Spinal cord (tissue), 10 donors: Measurements from ENCODE around the gene TARBP1. TPM values are rescaled to one million over a fixed set of nuclear protein-coding genes. Genes with fewer than 3 reads are reported as not detected.
"Not testable (repeated sequence)": the region's sequence is repeated elsewhere in the genome, so short reads cannot be mapped to it uniquely, and the experiment has no call there.

Experiments
- DNase-seq, 6 donors: peaks; one replicate each; pipeline versions ENCODE4 v3.0.0 to v3.0.0-alpha.2; 2013 to 2015; ENCODE audit warnings: low spot score in 6 of 6, low read depth in 4 of 6
- H3K27ac ChIP-seq: one replicate; pipeline ENCODE4 v1.5.1; 2013; ENCODE audit warnings: low read depth, low read length, control low read depth
- H3K27me3 ChIP-seq: one replicate; pipeline ENCODE4 v1.6.1; 2013; ENCODE audit warnings: low read length; ENCODE audit not compliant: control insufficient read depth, insufficient read depth
- H3K36me3 ChIP-seq: one replicate; pipeline ENCODE4 v1.6.1; 2013; ENCODE audit warnings: low read length; ENCODE audit not compliant: control insufficient read depth, insufficient read depth
- H3K4me1 ChIP-seq: one replicate; pipeline ENCODE4 v1.6.1; 2013; ENCODE audit warnings: low read length; ENCODE audit not compliant: control insufficient read depth, insufficient read depth
- H3K4me3 ChIP-seq: one replicate; pipeline ENCODE4 v1.5.1; 2013; ENCODE audit warnings: low read depth, low read length, control low read depth
- H3K9me3 ChIP-seq: one replicate; pipeline ENCODE4 v1.6.1; 2013; ENCODE audit warnings: low read length; ENCODE audit not compliant: control insufficient read depth, insufficient read depth
- WGBS: methylation state at CpG from one replicate; pipeline ENCODE4 v1.1.5; 2013; ENCODE audit warnings: missing lambda C conversion rate; ENCODE audit not compliant: insufficient coverage; 5-methylcytosine and 5-hydroxymethylcytosine counted together
- polyA plus RNA-seq, 2 donors: library from polyadenylated mRNA; unstranded; fragments of 120-200 nt; gene quantifications; one replicate each; pipeline ENCODE4 v1.2.1, GENCODE V29; 2013; ENCODE audit not compliant: insufficient read length in 2 of 2
- total RNA-seq, 2 donors: library from RNA; depleted of rRNA in 1 of 2; stranded (reverse); fragments of 120-200 nt in 1 of 2; fragments of >200 nt in 1 of 2; gene quantifications; one replicate each; pipeline versions ENCODE4 v1.2.3 to v1.2.4, GENCODE V29; 2013 to 2014
- donor health status: healthy.

TARBP1 gene
- total and polyA plus RNA-seq, 4 donors: 51.8 to 127 (median 73.6) TPM

DNA sequence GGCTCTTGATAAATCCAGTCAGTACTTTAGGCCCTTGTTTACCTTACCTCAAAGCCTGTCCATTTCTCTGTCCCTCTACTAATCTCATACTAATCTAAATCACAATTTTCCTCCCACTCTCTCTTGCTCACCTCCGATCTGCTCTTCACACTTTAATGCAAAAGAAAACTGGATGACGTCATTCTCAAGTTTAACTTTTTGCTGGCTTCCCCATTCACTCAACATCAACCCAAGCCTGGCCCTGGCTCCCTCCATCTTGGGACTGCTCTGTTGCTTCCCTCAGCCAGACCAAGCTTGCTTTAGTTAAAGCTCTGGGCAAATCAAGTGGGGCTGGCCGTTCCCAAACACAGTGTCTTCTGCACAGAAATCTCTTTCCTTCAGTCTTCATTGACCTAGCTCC lies 76.0 kb downstream of the TARBP1 start:
- H3K27me3 ChIP-seq: no peaks in the 10 kb centered on the region
- WGBS: 94% methylated on average over 3 of the region's 3 CpGs
- no peak overlapping the region for H3K27ac ChIP-seq
- DNase-seq: no peak
- peaks cover 4% of the 10 kb centered on the region for H3K36me3 ChIP-seq
- H3K9me3 ChIP-seq: no peaks in the 10 kb centered on the region
- no peaks in the 10 kb centered on the region for H3K4me1 ChIP-seq
- H3K4me3 ChIP-seq: no peak overlapping the region

DNA sequence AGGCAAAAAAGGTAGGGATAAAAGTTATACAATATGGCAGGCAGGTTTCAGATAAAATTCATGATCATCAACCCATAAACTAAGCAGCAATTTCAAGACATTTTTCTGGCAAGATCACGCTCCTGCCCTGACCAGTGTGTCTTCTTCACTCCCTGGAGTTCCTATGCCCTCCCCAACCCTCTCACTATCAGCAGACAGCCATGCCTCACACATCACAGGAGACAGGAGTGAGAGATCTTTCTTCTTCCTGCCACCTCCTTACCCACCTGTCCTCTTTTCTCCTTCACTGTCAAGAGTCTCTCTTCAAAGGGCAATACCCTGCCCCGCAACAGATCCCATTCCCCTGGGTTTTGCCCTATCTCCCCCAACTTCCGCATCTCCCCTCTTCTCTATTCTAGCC lies 77.3 kb downstream of the TARBP1 start:
- Histone ChIP-seq H3K4me1 (no peaks in the 10 kb centered on the region), H3K27me3 (no peaks in the 10 kb centered on the region), H3K27ac (no peak overlapping the region), H3K9me3 (no peaks in the 10 kb centered on the region), H3K36me3 (peaks cover 4% of the 10 kb centered on the region), H3K4me3 (no peak overlapping the region)
- DNase-seq: no peak
- WGBS: 92% methylated on average over 2 of the region's 3 CpGs

DNA sequence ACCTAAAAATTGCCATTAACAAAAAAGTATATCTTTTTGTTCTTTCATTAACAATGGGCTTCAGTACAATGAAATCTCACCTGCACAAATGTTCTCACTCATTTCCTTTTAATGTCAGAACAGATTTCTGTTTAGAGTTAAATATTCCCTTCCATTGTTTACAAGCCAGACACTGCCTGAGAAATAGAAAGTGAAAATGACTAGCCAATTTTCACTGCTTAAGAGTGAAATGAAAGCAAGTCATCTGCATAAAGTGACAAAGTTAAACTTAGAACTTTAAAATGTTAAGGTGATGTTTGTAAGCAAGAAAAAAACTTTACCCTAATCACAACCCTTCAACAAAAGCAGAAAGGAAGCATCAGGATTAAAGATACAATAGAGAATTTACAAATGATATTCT lies 78.2 kb downstream of the TARBP1 start:
- no peak overlapping the region for H3K27ac ChIP-seq
- no peaks in the 10 kb centered on the region for H3K9me3 ChIP-seq
- H3K4me3 ChIP-seq: no peak overlapping the region
- H3K36me3 ChIP-seq: peaks cover 3% of the 10 kb centered on the region
- H3K4me1 ChIP-seq: no peaks in the 10 kb centered on the region
- no peak for DNase-seq
- no peaks in the 10 kb centered on the region for H3K27me3 ChIP-seq

DNA sequence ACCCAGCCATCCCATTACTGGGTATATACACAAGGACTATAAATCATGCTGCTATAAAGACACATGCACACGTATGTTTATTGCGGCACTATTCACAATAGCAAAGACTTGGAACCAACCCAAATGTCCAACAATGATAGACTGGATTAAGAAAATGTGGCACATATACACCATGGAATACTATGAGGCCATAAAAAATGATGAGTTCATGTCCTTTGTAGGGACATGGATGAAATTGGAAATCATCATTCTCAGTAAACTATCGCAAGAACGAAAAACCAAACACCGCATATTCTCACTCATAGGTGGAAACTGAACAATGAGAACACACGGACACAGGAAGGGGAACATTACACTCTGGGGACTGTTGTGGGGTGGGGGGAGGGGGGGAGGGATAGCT lies 79.5 kb downstream of the TARBP1 start:
- WGBS: no CpG with 5 or more reads among the region's 6 CpGs
- DNase-seq, H3K27ac ChIP-seq: not testable (repeated sequence)

DNA sequence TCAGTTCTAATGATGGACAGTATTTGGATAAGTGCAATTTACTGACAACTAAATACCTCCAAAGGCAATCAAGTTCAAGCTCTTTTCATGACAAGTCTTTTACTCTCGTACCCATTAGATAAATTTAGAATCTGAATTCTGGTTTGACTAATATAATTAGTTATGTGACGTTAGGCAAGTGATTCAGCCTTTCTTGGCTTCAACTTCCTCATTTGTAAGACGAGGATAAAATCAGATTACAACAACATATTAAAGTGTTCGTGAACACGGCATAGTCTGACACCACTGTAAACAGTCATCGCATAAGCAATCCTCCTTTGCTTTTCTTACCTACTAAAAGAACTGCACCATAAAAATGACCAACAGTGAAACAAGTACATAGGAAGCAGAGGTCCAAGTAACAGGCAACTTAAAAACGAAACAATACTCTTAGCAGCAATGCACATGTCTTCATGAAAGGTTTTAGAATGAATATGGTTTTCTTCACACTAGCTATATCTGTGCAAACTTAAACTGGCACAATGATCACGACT lies 80.1 kb downstream of the TARBP1 start:
- H3K27ac ChIP-seq: no peak overlapping the region
- no peaks in the 10 kb centered on the region for H3K27me3 ChIP-seq
- H3K4me3 ChIP-seq: no peak overlapping the region
- no peak for DNase-seq
- no peaks in the 10 kb centered on the region for H3K36me3 ChIP-seq
- WGBS: 91% methylated on average over 4 of the region's 8 CpGs
- H3K9me3 ChIP-seq: no peaks in the 10 kb centered on the region
- H3K4me1 ChIP-seq: no peaks in the 10 kb centered on the region

More for the DNA sequence above, 79.5 kb downstream of the TARBP1 start:
- H3K27me3 ChIP-seq, H3K4me3 ChIP-seq, H3K4me1 ChIP-seq, H3K36me3 ChIP-seq, H3K9me3 ChIP-seq: not testable (repeated sequence)

DNA sequence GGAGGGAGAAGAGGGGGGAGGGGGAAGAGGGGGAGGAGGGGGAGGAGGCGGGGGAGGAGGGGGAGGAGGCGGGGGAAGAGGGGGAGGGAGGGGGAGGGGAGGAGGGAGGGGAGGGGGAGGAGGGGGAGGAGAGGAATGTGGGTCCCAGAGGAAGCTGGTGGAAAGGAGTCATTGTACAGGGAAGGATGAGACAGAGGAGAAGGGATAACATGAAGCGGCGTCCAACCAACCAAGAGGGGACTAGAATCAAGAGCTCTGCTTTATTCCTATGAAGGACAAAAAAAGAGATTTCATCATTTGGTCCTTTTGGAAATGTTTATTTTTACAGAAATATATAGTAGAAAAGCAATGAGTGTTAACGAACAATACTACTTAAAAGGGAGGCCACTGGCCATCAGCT lies 81.2 kb downstream of the TARBP1 start:
- Histone ChIP-seq H3K4me1 (no peaks in the 10 kb centered on the region), H3K9me3 (no peaks in the 10 kb centered on the region), H3K27me3 (no peaks in the 10 kb centered on the region), H3K27ac (no peak overlapping the region), H3K4me3 (no peak overlapping the region), H3K36me3 (peaks cover 2% of the 10 kb centered on the region)
- WGBS: 100% methylated on average over 2 of the region's 5 CpGs
- no peak for DNase-seq

DNA sequence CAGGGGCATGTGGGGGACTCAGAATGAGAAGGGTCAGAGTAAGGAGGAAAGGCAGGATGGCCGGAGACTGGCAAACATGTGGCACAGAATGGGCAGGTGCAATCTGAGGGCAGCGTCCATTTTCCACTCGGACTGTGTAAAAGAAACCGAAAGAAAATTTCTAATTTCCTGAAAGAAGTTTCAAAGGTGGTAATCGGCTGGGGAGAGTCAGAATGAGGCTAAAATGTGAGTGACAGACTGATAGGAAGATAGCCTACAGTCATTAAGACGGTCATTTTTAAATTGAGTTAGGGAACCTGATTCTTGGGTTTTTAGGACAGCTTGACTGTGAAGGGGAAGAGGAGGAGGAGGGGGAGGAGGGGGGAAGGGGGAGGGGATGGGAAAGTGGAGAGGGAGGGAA lies 82.1 kb downstream of the TARBP1 start:
- 94% methylated on average over 6 of the region's 6 CpGs for WGBS
- Histone ChIP-seq H3K27me3 (no peaks in the 10 kb centered on the region), H3K4me3 (no peak overlapping the region), H3K36me3 (peaks cover 9% of the 10 kb centered on the region), H3K9me3 (no peaks in the 10 kb centered on the region), H3K27ac (no peak overlapping the region), H3K4me1 (no peaks in the 10 kb centered on the region)
- no peak for DNase-seq

DNA sequence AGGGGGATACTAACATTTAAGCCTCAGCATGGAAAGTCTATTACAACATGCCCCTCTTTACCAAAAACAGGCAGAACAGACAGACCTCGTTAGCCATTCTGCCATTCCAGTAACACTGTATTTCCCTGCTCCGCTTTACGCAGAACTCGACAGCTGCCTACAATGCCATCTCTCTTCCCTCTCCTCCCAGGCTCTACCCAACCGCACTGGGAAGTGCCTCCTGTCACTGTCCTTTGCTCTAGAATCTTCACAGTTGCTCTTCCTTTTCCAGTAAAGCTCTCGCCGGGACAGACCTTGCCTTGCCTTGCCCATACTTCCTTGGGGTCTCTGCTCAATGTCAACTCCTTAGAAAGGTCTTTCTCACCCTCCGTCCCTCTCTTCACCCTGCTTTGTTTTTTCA lies 82.9 kb downstream of the TARBP1 start:
- no peaks in the 10 kb centered on the region for H3K27me3 ChIP-seq
- H3K4me3 ChIP-seq: no peak overlapping the region
- H3K4me1 ChIP-seq: no peaks in the 10 kb centered on the region
- 87% methylated on average over 7 of the region's 8 CpGs for WGBS
- no peak for DNase-seq
- no peaks in the 10 kb centered on the region for H3K9me3 ChIP-seq
- no peak overlapping the region for H3K27ac ChIP-seq
- H3K36me3 ChIP-seq: peaks cover 10% of the 10 kb centered on the region

DNA sequence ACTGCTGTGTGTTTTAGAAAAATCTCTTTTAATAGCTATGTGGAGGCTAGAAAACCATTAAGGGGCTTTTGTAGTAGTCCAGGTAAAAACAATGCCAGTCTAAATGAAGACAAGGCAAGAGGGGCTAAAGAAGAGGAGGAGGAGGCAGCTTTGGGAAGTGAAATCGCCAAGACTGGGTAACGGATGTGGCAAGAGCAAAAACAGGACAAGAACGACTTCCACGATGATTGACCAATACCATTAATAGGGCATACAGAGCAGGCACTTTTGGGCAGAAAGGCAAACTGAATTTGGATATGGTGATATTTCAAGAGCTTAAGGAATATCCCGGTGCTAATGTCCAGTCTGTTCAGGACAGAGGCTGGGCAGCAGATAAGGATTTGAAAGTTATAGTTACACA lies 83.7 kb downstream of the TARBP1 start:
- no peak overlapping the region for H3K4me3 ChIP-seq
- no peak overlapping the region for H3K27ac ChIP-seq
- H3K36me3 ChIP-seq: peaks cover 15% of the 10 kb centered on the region
- 98% methylated on average over 5 of the region's 5 CpGs for WGBS
- H3K27me3 ChIP-seq: no peaks in the 10 kb centered on the region
- no peak for DNase-seq
- no peaks in the 10 kb centered on the region for H3K9me3 ChIP-seq
- H3K4me1 ChIP-seq: no peaks in the 10 kb centered on the region

DNA sequence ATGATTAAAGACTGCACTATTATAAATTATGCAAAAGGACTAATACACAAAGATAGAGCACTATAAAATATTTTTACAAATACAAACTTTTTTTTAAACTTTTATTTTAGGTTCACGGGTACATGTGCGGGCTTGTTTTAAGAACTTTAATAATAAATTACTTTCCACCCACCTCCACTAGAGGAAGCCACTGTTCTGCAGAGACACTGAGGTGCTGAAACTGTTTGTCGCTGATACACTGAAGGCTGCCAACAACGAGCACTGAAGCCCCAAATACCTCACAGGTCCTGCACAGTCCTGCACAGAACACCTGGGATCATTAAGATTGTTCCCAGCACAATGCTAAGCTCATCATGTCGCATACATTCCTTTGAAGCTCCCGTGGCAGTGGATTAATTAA lies 85.8 kb downstream of the TARBP1 start:
- DNase-seq: no peak
- no peaks in the 10 kb centered on the region for H3K27me3 ChIP-seq
- no peaks in the 10 kb centered on the region for H3K9me3 ChIP-seq
- no peak overlapping the region for H3K4me3 ChIP-seq
- WGBS: 100% methylated on average over 3 of the region's 6 CpGs
- no peaks in the 10 kb centered on the region for H3K4me1 ChIP-seq
- peaks cover 15% of the 10 kb centered on the region for H3K36me3 ChIP-seq
- H3K27ac ChIP-seq: no peak overlapping the region
